ENCODE data around the gene GDPD2. TPM values are rescaled to one million over a fixed set of nuclear protein-coding genes. Genes with fewer than 3 reads are reported as not detected.
A peak's percentile ranks its signal among the peaks of the same experiment; 100 is the strongest.

The GDPD2 gene
- total RNA-seq, 4 donors from 2014 or later: not detected

- no peaks in the 10 kb centered on the region for H3K9me3 ChIP-seq
- H3K36me3 ChIP-seq: no peaks in the 10 kb centered on the region
- no peaks in the 10 kb centered on the region for H3K27me3 ChIP-seq
- intact Hi-C loops (cut with DNase I; ENCODE audit: low total_unique reads) (loop anchor here (1.0 kb wide), 2 partner anchors 145 to 302 kb away; partner anchors contain the start of genes IGBP1 and KIF4A), in situ Hi-C loops (cut with MboI; ENCODE audit: low sequenced_read_pairs in 4 of 4) (loop anchor here in 3 of 4 donors (25.0 kb wide), 1 partner anchor 298 kb away; the partner anchor contains the start of gene IGBP1 (in 3 of the 3))
- peak overlapping the region; percentile 68 to 79 (median 70) for H3K4me3 ChIP-seq
- DNase-seq: peak; percentile 13 to 74
- peak in 1 of 2 donors; percentile 16 for TF ChIP-seq POLR2A (IDR thresholded peaks at IDR 0.05)
- TF ChIP-seq, protein P1, sequence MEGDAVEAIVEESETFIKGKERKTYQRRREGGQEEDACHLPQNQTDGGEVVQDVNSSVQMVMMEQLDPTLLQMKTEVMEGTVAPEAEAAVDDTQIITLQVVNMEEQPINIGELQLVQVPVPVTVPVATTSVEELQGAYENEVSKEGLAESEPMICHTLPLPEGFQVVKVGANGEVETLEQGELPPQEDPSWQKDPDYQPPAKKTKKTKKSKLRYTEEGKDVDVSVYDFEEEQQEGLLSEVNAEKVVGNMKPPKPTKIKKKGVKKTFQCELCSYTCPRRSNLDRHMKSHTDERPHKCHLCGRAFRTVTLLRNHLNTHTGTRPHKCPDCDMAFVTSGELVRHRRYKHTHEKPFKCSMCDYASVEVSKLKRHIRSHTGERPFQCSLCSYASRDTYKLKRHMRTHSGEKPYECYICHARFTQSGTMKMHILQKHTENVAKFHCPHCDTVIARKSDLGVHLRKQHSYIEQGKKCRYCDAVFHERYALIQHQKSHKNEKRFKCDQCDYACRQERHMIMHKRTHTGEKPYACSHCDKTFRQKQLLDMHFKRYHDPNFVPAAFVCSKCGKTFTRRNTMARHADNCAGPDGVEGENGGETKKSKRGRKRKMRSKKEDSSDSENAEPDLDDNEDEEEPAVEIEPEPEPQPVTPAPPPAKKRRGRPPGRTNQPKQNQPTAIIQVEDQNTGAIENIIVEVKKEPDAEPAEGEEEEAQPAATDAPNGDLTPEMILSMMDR (IDR thresholded peaks at IDR 0.05 in 4 of 5, conservative IDR thresholded peaks at IDR 0.05 in 1 of 5): no peak
- H3K27ac ChIP-seq: peak overlapping the region; percentile 83 to 91 (median 89)
- ATAC-seq: peak; percentile 57 to 59
- peaks cover 0 to 8% of the 10 kb centered on the region in 2 donors for H3K4me1 ChIP-seq
These were observed 11.9 kb downstream of the GDPD2 start for GRCh38 chrX:70434914-70435586.

DNA sequence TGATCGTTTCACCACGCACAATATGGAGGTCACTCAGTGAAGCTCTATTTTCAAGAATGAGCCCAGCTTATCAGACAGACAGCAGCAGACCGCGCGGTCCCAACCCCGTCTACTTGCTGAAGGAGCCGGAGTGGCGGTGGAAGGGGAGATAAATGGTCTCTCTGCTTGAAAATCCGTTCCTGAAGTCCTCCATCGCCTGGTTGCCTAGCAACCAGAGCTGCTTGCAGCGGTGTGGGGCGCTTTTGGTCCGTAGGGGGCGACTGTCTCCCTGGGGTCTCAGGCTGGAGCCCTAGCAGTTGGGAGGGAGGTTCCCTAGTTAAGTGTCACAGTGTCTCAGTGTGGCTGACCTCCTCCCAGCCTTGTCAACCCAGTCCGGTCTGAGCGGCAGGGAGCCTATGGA is 13.2 kb downstream of the GDPD2 start:
- Histone ChIP-seq H3K4me3 (no peak overlapping the region), H3K36me3 (no peaks in the 10 kb centered on the region), H3K9me3 (no peaks in the 10 kb centered on the region), H3K27me3 (no peaks in the 10 kb centered on the region), H3K4me1 (peaks cover 0 to 8% of the 10 kb centered on the region in 2 donors), H3K27ac (peak overlapping the region in 1 of 4 donors; percentile 88)
- intact Hi-C loops (cut with DNase I; ENCODE audit: low total_unique reads): no loop called here
- DNase-seq (no peak), ATAC-seq (no peak)
- in situ Hi-C loops (cut with MboI; ENCODE audit: low sequenced_read_pairs in 4 of 4): loop anchor here in 3 of 4 donors (25.0 kb wide), 1 partner anchor 299 kb away; the partner anchor contains the start of gene IGBP1 (in 3 of the 3)
- TF ChIP-seq, protein P1 (IDR thresholded peaks at IDR 0.05 in 4 of 5, conservative IDR thresholded peaks at IDR 0.05 in 1 of 5): no peak
- no peak for TF ChIP-seq POLR2A (IDR thresholded peaks at IDR 0.05)

DNA sequence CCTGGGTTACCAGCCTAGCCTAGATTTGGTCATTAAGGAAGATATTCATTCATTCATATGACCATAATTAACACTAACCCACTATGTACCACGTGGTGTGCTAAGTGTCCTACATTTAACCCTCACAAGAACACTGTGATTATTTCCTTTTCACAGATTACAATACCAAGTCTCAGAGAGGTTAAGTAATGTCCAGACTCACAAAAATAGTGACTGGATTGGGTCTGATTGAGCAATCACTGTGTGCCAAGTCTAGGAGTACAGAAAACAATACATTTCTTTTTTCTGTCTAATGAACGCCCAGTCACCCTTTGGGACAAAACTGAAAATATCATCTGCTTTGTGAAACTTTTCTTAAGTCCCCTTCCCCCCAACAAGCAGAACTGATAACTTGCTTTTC is 13.9 kb downstream of the GDPD2 start:
- in situ Hi-C loops (cut with MboI; ENCODE audit: low sequenced_read_pairs in 4 of 4): loop anchor here in 3 of 4 donors (25.0 kb wide), 1 partner anchor 300 kb away; the partner anchor contains the start of gene IGBP1 (in 3 of the 3)
- no peak overlapping the region for H3K4me3 ChIP-seq
- ATAC-seq (no peak), DNase-seq (no peak)
- no peaks in the 10 kb centered on the region for H3K27me3 ChIP-seq
- intact Hi-C loops (cut with DNase I; ENCODE audit: low total_unique reads): no loop called here
- TF ChIP-seq, protein P1 (IDR thresholded peaks at IDR 0.05 in 4 of 5, conservative IDR thresholded peaks at IDR 0.05 in 1 of 5): no peak
- TF ChIP-seq POLR2A (IDR thresholded peaks at IDR 0.05): no peak
- no peak overlapping the region for H3K27ac ChIP-seq
- peaks cover 0 to 8% of the 10 kb centered on the region in 2 donors for H3K4me1 ChIP-seq
- no peaks in the 10 kb centered on the region for H3K36me3 ChIP-seq
- H3K9me3 ChIP-seq: no peaks in the 10 kb centered on the region

GRCh38 chrX:70437921-70438665 is 15.0 kb downstream of the GDPD2 start:
- Histone ChIP-seq H3K4me1 (peaks cover 0 to 8% of the 10 kb centered on the region in 2 donors), H3K36me3 (no peaks in the 10 kb centered on the region), H3K9me3 (no peaks in the 10 kb centered on the region), H3K27ac (no peak overlapping the region), H3K27me3 (peaks cover 0 to 4% (median 0%) of the 10 kb centered on the region in 3 donors), H3K4me3 (no peak overlapping the region)
- in situ Hi-C loops (cut with MboI; ENCODE audit: low sequenced_read_pairs in 4 of 4) (loop anchor here in 3 of 4 donors (25.0 kb wide), 1 partner anchor 301 kb away; the partner anchor contains the start of gene IGBP1 (in 3 of the 3)), intact Hi-C loops (cut with DNase I; ENCODE audit: low total_unique reads) (no loop called here)
- ATAC-seq (no peak), DNase-seq (no peak)
- TF ChIP-seq, protein P1 (IDR thresholded peaks at IDR 0.05 in 4 of 5, conservative IDR thresholded peaks at IDR 0.05 in 1 of 5): no peak
- TF ChIP-seq POLR2A (IDR thresholded peaks at IDR 0.05): no peak

Data from gastrocnemius medialis (tissue), 4 donors.